Fibroblast of lung (primary cell): ENCODE results near the gene SHANK3.

Experiments used
- EZH2 ChIP-seq: IDR thresholded peaks from 2 replicates; pipeline ENCODE4 v1.5.1; 2012; ENCODE audit warnings: low read length, control low read depth, mild to moderate bottlenecking; ENCODE audit errors: missing control alignments
- TF ChIP-seq, protein P1 (sequence below), 2 donors: IDR thresholded peaks in 1 of 2; conservative IDR thresholded peaks in 1 of 2; 1 replicate in 1 of 2; 2 replicates in 1 of 2; pipeline ENCODE4 v1.5.1; 2011 to 2012; ENCODE audit warnings: low read length in 2 of 2, control low read depth in 1 of 2, inconsistent platforms in 1 of 2, low read depth in 1 of 2, mild to moderate bottlenecking in 1 of 2

GRCh38 chr22:50626314-50626849 is 46.2 kb upstream of the SHANK3 start:
- TF ChIP-seq EZH2 = no peak
- TF ChIP-seq, protein P1, sequence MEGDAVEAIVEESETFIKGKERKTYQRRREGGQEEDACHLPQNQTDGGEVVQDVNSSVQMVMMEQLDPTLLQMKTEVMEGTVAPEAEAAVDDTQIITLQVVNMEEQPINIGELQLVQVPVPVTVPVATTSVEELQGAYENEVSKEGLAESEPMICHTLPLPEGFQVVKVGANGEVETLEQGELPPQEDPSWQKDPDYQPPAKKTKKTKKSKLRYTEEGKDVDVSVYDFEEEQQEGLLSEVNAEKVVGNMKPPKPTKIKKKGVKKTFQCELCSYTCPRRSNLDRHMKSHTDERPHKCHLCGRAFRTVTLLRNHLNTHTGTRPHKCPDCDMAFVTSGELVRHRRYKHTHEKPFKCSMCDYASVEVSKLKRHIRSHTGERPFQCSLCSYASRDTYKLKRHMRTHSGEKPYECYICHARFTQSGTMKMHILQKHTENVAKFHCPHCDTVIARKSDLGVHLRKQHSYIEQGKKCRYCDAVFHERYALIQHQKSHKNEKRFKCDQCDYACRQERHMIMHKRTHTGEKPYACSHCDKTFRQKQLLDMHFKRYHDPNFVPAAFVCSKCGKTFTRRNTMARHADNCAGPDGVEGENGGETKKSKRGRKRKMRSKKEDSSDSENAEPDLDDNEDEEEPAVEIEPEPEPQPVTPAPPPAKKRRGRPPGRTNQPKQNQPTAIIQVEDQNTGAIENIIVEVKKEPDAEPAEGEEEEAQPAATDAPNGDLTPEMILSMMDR (conservative IDR thresholded peaks at IDR 0.05 in 1 of 2, IDR thresholded peaks at IDR 0.05 in 1 of 2; ENCODE audit: low read depth in 1 of 2, low read length in 2 of 2) = no peak
